GM18861 (cell line): Measurements from ENCODE around the gene ZNF493.

Source experiments
- ATAC-seq: cut with Tn5 transposase; IDR thresholded peaks from one replicate; pipeline ENCODE4 v1.9.1; 2021; ENCODE audit not compliant: unreplicated experiment

The ZNF493 gene

DNA sequence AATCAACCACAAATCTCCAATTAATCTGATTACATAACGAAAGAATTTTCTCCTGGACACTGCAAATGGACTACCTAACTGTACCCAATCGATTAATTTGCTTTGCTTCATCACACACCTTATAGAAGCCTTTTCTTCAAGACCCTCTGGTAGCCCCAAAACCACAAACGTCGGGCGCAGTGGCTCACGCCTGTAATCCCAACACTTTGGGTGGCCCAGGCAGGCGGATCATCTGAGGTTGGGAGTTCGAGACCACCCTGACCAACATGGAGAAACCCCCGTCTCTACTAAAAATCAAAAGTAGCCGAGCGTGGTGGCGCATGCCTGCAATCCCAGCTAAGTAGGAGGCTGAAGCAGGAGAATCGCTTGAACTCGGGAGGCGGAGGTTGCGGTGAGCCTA is 65.6 kb downstream of the ZNF493 start:
- no peak for ATAC-seq

- no peak for ATAC-seq
Measured at GRCh38 chr19:21463449-21464105, 66.6 kb downstream of the ZNF493 start.

- no peak for ATAC-seq
Measured at GRCh38 chr19:21466627-21467026, 69.7 kb downstream of the ZNF493 start.

DNA sequence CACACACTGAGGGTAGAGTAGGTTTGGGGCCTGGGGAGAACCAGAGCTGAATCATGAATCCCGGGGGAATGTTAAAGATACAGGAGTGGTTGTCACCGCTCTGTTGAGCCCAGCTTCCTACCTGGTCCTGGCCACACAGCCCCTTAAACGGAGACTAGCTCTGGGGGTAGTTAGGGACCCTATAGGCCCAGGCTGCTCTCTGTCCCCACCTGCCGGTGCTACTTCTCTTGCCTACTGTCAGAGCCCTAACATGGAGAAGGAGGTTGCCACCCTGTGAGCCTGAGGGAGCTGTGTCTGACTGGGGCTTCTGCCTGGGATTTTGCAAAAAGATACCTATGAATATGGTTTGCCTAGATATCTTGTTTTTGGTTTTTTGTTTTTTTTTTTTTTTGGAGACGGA is 71.9 kb downstream of the ZNF493 start:
- no peak for ATAC-seq

DNA sequence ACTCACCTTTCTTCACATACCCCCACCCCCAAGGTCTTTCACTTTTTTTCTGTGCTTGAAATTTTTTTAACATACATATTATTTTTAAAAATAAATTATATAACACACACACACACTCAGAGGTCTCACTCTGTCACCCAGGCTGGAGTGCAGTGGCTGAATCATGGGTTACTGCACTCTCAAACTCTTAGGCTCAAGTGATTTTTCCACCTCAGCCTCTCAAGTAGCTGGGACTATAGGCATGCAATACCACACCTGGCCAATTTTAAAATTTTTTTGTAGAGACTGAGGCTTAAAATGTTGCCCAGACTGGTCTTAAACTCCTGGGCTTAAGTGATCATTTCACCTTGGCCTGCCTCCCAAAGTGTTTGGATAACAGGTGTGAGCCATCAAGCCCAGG is 75.6 kb downstream of the ZNF493 start:
- ATAC-seq, result no peak

DNA sequence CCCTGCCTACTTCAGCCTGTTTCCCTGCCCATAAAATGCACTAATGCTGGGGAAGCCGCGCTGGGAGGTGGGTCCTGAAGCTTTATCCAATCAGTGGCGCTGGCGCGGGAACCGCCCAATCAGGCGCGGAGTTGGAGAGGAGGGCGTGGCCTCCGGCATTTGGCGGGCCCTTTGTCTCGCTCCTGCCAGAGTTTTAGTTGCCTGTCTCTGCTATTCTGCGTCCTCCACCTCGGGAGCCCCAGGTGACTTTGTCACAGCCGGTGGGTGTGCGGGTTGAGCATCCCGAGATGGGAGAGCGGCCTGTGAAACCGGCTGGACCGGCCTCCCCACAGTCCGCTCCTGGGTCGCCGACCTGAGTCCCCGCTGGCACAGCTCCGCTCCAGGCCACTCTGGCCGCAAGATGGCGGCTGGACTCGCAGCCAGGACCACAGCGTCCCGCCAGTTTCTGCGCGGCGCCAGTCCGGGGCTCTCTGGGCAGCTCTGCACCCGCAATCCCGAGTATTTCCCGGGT is 77.8 kb downstream of the ZNF493 start:
- no peak for ATAC-seq
